Activated T-helper 17 cell treated with anti-CD3 and anti-CD28 coated beads, Interleukin-2, amount 50 U/mL, for 72 hours (primary cell): ENCODE data around the gene LCN2. TPM values are rescaled to one million over a fixed set of nuclear protein-coding genes. Genes with fewer than 3 reads are reported as not detected.

Experiments used
- ATAC-seq: fragments of 150-1000 bp; cut with Tn5 transposase; replicated peaks from 2 replicates; pipeline ENCODE4 v1.10.0; 2021; ENCODE audit warnings: mild to moderate bottlenecking, moderate library complexity
- H3K27ac Mint-ChIP-seq: one replicate; pipeline ENCODE4 v1.8.0; 2022; ENCODE audit warnings: mixed read lengths
- H3K27me3 Mint-ChIP-seq: one replicate; pipeline ENCODE4 v1.8.0; 2022; ENCODE audit warnings: mixed read lengths
- H3K36me3 Mint-ChIP-seq: one replicate; pipeline ENCODE4 v1.8.0; 2022; ENCODE audit warnings: low read depth, mild to moderate bottlenecking, mixed read lengths
- H3K4me1 Mint-ChIP-seq: one replicate; pipeline ENCODE4 v1.8.0; 2022; ENCODE audit warnings: mixed read lengths
- H3K4me3 Mint-ChIP-seq: one replicate; pipeline ENCODE4 v1.8.0; 2022; ENCODE audit warnings: mild to moderate bottlenecking, mixed read lengths
- H3K9me3 Mint-ChIP-seq: one replicate; pipeline ENCODE4 v1.8.0; 2022; ENCODE audit warnings: mixed read lengths
- total RNA-seq, 2 donors: library from RNA; stranded (reverse); gene quantifications; one replicate each; pipeline ENCODE4 v1.2.3, GENCODE V29; 2022

LCN2 gene
- total RNA-seq, 2 donors from 2014 or later = not detected

DNA sequence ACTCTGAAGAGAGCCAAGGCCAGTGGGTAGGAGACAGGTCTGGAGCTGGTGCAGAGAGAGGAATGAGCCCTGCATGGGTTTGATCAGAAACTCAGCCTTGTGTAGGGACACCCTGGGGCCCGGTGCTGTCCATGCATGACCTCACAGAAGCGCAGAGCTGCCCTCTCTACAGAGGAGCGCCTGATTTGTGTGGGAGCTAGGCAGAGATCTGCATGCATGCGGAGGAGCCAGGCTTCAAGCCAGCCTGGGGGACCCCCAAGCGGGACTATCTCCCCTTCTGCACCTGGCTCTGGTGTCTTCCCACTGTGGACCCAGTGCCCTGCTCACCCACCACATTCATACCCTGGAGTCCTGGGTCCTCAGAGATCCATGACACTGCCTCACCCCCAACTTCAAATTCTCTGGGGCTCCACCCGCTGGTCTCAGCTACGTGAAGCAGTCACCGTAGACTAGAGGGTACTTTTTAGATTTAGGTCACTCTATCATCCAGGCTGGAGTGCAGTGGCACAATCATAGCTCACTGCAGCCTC is 2.6 kb upstream of the LCN2 start:
- Mint-ChIP-seq H3K27ac (no peak overlapping the region), H3K27me3 (no peaks in the 10 kb centered on the region), H3K4me1 (peaks cover 5% of the 10 kb centered on the region), H3K4me3 (no peak overlapping the region), H3K36me3 (no peaks in the 10 kb centered on the region), H3K9me3 (no peaks in the 10 kb centered on the region)
- ATAC-seq = no peak

DNA sequence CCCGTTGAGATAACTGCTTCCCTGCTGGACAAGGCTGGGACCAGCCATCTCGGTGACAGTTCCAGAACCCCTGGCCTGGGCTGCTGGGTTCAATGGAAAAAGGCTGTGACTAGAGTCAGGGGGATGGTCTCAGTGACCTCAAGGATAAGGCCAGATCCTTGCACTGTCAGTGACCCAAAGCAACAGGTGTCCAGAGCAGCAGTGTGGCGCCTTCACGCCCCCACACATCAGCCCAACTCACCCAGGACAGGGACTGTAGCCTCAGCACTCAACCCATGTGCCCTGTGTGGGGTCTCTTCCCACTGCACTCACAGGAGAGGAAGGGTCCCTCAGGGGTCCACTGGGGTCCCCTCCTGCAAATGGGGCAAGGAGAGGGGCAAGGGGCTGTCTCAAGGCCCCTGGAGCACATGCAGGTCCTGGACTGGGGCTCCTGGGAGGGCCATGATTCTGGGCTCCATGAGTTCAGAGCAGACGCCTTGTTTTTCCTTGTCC is 698 bp upstream of the LCN2 start:
- ATAC-seq = no peak

DNA sequence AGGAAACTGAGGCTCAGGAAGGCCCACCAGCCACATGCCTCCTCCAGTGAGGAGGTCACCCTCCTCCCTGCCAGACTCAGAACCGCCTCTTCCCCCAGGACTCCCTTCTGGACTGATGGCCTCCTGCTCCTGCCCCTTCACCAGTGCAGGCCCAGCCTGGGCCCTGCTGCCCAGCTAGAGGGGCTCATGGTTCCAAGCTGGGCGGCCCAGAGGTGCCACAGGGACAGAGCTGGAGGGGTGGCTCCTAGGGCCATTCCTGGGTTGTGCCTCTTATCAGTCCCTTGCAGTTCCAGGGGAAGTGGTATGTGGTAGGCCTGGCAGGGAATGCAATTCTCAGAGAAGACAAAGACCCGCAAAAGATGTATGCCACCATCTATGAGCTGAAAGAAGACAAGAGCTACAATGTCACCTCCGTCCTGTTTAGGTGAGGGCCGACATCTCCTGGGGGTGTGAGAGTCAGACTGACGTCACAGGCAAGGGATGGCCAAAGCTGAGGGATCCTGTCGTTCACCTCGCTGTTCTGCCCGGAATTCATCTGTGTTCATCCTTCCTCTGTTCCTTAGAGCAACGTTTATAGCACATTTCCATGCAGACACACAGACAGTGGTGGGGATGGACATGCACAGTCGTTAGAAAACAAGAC is 819 bp downstream of the LCN2 start:
- Mint-ChIP-seq H3K9me3 (no peaks in the 10 kb centered on the region), H3K36me3 (no peaks in the 10 kb centered on the region), H3K27ac (peak overlapping the region; percentile 15), H3K27me3 (no peaks in the 10 kb centered on the region), H3K4me3 (no peak overlapping the region), H3K4me1 (no peaks in the 10 kb centered on the region)
- ATAC-seq = no peak

More for the DNA sequence above, 698 bp upstream of the LCN2 start:
- Mint-ChIP-seq H3K36me3 (no peaks in the 10 kb centered on the region), H3K27ac (no peak overlapping the region), H3K4me3 (no peak overlapping the region), H3K27me3 (no peaks in the 10 kb centered on the region), H3K9me3 (no peaks in the 10 kb centered on the region), H3K4me1 (no peaks in the 10 kb centered on the region)

DNA sequence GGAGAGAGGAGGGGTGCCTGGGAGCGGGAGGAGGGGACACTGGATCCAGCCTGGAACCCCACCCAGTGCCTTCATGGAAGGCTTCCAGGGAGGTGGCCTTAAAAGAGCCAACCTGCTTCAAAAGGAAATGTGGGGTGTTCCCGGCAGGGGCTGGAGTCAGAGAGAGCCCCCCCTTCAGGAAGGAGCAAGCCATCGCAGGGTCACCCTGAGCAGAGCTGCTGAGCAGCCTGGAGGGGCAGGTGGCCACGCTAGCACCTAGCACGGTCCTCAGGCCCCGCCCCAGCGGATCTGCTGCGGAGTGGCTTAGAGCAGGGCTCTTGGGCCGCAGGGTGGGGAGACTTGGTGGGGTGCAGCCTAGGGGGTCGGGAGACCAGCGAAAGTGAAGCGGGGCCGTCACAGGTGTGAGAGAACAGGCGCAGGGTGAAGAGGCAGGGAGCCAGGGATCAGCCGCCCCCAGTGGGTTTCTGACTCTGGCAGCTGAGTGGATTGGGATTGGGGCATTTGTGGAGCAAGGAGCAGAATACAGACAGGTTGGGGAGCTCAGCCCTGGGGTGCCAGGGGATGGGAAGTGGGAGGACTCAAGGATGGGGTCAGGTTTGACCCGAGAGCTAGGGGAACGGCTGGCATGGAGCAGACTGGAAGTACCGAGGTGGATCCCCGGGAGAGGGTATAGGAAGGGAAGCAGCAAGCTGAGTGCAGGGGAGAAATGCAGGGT is 1.5 kb downstream of the LCN2 start:
- peak overlapping the region; percentile 15 for H3K27ac Mint-ChIP-seq
- no peaks in the 10 kb centered on the region for H3K4me1 Mint-ChIP-seq
- no peaks in the 10 kb centered on the region for H3K9me3 Mint-ChIP-seq
- H3K27me3 Mint-ChIP-seq = no peaks in the 10 kb centered on the region
- no peaks in the 10 kb centered on the region for H3K36me3 Mint-ChIP-seq
- no peak for ATAC-seq
- no peak overlapping the region for H3K4me3 Mint-ChIP-seq

DNA sequence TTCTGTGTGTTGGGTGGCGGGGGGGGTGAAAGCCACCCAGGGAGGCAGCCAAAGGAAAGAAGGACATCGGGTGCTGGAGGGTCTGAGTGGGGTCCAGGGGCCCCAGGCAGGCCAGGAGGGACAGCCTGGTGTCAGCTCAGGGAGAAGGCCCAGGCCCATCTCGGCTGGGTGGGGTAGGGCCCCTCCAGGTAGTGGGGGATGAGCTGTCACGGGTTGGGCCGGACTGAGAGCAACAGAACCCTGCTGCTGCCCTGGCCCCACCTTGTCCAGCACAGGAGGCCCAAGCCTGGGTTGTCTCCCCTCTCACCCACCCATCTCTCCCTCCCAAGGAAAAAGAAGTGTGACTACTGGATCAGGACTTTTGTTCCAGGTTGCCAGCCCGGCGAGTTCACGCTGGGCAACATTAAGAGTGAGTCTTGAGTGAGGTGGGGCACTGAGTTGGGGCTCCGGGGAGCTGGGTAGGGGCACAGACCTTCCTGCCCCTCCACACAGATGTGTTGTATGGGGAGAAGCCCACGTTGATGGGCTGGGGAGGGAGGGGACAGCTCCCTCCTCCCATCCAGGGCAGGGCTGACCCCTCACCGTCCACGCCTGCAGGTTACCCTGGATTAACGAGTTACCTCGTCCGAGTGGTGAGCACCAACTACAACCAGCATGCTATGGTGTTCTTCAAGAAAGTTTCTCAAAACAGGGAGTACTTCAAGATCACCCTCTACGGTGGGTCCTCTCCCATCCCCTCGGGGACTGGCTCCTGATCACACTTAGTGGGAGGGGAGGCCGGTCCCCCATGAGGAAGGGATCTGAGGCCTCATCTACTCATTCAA is 2.3 kb downstream of the LCN2 start:
- no peak for ATAC-seq
- no peak overlapping the region for H3K4me3 Mint-ChIP-seq
- H3K36me3 Mint-ChIP-seq = no peaks in the 10 kb centered on the region
- no peaks in the 10 kb centered on the region for H3K4me1 Mint-ChIP-seq
- H3K27me3 Mint-ChIP-seq = no peaks in the 10 kb centered on the region
- H3K9me3 Mint-ChIP-seq = no peaks in the 10 kb centered on the region
- H3K27ac Mint-ChIP-seq = peak overlapping the region; percentile 15

DNA sequence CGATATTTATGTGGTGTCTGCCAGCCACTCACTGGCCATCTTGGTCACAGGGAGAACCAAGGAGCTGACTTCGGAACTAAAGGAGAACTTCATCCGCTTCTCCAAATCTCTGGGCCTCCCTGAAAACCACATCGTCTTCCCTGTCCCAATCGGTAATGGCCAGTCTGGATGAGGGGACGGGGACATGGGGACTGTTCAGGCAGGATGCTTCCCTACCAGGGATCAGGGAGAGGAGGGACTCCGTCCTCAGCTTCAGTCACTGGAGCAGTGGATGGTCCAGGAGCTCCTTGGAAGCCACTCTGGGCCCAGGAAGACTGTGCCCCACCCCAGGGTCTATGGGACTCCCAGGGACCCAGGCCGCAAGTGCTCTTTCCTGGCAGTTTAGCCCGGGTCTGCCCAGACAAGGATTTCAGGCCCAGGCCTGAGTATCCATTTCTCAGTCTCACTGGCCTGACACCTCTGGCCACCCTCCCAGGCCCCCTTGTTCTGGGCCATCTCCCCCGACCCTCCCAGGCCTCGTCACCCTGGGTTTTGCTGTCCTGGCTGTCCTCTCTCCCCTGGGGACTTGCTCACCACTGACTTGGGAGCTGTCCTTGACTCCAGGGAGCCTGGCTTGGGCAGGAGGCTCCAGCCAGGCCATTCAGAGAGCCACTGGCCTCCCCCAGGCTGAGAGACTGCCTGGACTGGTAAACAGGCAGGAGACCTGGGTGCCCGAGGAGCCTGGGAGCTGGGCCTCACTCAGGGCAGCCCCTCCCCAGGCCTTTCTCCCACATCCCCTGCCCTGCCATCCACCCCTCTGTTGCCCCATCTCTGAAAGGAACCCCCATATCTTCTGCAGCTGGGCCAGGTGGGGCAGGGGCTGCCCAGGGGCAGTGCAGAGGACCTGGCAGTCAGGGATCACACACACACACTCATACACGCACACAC is 3.1 kb downstream of the LCN2 start:
- H3K36me3 Mint-ChIP-seq = no peaks in the 10 kb centered on the region
- H3K4me3 Mint-ChIP-seq = no peak overlapping the region
- ATAC-seq = no peak
- no peaks in the 10 kb centered on the region for H3K4me1 Mint-ChIP-seq
- H3K27me3 Mint-ChIP-seq = no peaks in the 10 kb centered on the region
- no peak overlapping the region for H3K27ac Mint-ChIP-seq
- no peaks in the 10 kb centered on the region for H3K9me3 Mint-ChIP-seq

DNA sequence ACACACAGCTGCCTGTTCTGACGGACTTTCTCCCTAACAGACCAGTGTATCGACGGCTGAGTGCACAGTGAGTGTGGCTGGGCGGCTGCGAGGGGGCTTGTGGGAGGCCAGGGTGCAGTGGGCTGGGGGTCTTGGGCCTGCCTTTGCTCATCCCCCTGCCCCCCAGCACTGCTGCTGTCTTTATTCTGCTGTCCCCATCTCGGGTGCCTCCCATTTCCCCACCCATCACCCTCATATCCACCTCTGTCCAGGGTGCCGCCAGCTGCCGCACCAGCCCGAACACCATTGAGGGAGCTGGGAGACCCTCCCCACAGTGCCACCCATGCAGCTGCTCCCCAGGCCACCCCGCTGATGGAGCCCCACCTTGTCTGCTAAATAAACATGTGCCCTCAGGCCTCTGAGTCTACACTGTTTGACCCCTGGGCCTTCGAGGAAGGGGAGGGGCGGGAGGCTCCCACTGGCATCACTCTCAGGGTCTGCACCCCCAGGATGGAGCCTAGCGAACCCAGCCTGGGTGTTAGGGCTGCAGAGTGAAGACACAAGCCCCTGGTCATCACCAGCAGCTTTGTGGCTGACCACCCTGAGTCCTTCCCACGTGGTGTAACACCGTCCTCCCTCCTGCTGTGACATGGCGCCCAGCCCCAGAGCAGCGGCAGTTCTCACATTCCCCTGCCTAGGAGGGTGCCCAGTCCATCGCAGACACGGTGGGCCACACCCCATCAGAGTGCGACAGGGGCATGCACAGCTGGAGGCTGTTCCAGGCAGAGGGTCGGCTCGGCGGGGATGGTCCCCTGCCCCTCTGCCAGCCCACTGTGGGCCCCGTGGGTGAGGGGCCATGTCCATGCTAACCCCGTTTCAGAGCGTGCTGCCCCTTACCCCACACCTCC is 4.0 kb downstream of the LCN2 start:
- ATAC-seq = no peak
- Mint-ChIP-seq H3K4me1 (no peaks in the 10 kb centered on the region), H3K27me3 (no peaks in the 10 kb centered on the region), H3K36me3 (no peaks in the 10 kb centered on the region), H3K27ac (no peak overlapping the region), H3K9me3 (no peaks in the 10 kb centered on the region), H3K4me3 (no peak overlapping the region)

DNA sequence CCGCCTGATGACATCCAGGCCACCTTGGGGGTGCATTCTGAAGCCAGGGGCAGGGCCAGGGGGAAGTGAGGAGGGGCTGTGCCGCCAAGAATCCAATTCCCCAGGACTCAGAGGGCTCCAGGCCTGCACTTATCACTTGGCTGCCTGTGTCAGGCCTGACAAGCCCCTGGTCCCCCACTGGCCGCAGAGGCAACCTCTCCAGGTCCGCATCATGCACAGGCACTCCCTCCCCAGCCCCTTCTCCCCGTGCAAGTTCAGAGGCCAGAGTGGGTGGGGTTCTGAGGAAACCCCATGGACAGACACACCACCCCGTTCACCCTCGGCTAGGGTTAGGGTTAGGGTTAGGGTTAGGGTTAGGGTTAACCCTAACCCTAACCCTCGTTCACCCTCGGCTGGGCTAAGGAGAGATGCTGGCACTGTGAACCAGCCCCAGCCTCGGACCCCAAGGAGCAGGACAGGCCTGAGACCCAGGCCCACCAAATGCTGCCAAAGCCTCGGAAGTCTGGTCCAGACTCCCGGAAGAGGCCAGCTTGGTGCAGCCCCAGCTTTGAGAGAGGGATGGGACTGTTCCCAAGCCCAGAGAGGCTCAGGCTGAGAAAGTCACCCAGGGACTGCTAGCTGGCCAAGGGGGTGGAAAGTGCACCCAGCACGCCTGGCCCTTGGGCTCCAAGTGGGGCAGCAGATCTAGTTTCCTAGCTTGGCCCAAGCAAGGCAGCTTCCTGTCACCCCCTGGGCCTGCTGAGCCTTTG is 4.9 kb downstream of the LCN2 start:
- H3K9me3 Mint-ChIP-seq = no peaks in the 10 kb centered on the region
- H3K4me1 Mint-ChIP-seq = no peaks in the 10 kb centered on the region
- no peak overlapping the region for H3K4me3 Mint-ChIP-seq
- ATAC-seq = no peak
- H3K27ac Mint-ChIP-seq = no peak overlapping the region
- H3K27me3 Mint-ChIP-seq = no peaks in the 10 kb centered on the region
- no peaks in the 10 kb centered on the region for H3K36me3 Mint-ChIP-seq

DNA sequence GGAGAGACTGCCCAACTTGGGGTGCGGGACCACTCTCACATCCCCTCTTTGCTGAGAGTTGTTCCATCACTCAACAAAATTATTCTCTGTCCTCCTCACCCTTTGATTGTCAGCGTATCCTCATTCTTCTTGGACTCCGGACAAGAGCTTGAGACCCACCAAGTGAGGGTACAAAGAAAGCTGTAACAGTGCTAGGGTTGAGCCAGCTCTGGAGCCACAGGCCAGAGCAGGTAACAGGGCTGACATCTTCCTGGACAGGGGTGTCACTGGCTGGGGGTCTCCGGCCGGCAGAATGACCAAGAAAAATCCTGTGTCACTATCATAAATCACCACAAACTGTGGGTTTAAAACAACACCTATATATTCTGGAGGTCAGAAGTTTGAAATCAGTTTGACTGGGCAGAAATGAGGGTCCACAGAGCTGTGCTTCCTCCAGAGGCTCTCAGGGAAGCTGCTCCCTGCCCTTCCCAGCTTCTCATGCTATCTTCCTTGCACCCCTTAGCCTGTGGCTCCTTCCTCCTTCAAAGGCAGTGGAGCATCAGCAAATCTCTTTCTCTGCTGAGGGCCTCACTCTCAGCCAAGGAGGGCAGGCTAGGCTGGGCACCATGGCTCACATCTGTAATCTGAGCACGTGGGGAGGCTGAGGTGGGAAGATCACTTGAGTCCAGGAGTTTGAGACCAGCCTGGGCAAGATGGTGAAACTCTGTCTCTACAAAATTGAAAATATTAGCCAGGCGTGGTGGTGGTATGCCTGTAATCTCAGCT is 6.7 kb downstream of the LCN2 start:
- ATAC-seq = no peak
- Mint-ChIP-seq H3K27ac (no peak overlapping the region), H3K4me1 (no peaks in the 10 kb centered on the region), H3K27me3 (no peaks in the 10 kb centered on the region), H3K9me3 (no peaks in the 10 kb centered on the region), H3K4me3 (no peak overlapping the region), H3K36me3 (peaks cover 2% of the 10 kb centered on the region)

DNA sequence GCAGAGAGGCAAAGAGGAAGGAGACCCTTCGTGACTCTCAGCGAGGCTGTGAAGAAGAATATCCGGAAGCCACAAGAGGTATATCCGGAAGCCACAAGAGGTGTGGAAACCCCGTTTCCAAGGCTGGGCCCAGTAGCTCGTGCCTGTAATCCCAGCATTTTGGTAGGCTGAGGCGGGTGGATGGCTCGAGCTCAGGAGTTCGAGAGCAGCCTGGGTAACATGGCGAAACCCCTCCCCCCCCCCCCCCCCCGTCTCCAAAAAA is 10.2 kb downstream of the LCN2 start:
- Mint-ChIP-seq H3K27me3 (no peaks in the 10 kb centered on the region), H3K4me1 (peaks cover 10% of the 10 kb centered on the region), H3K9me3 (no peaks in the 10 kb centered on the region), H3K27ac (peak overlapping the region; percentile 90), H3K4me3 (peak overlapping the region; percentile 84), H3K36me3 (peaks cover 28% of the 10 kb centered on the region)
- ATAC-seq = peak; percentile 47

DNA sequence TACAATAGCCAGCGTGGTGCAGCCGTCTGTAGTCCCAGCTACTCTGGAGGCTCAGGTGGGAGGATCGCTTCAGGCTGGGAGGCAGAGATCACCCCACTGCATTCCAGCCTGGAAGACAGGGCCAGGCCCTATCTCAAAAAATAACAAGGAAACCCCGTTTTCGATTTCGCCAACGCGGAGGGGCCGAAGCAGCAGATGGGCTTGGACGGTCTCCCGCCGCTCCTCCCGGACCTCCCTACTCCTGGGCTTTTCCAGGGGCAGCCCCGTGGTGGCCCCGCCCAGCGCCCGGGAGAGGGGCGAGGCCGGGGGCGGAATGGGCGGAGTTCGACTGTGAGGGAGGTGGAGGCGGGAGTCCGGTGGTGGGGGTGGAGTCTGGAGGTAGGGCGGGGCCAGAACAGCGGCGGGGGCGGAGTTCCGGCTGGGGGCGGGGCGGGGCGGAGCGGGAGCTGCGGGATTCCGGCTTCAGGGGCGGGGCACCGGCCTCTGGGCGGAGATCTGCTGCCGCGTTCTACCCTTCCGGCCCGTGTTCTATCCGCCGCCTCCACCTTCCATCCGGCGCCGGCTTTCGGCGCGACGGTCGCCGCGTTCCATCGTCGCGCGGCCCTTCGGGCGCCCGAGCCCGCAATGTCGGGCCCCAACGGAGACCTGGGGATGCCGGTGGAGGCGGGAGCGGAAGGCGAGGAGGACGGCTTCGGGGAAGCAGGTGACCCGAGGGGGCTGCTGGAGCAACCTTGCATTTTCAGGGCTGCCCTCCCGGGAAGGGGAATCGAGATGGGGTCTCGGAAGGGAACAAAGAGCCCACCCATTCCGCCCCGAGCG is 10.7 kb downstream of the LCN2 start, which contains the start of gene BBLN:
Gene BBLN (plus strand): TSS at position 482 of the 819 bp plus-strand sequence. CDS start 143 bp downstream, at position 625.
- Mint-ChIP-seq H3K36me3 (peaks cover 32% of the 10 kb centered on the region), H3K27ac (peak within 1 kb of the TSS; percentile 90), H3K9me3 (no peaks in the 10 kb centered on the region), H3K4me1 (peaks cover 10% of the 10 kb centered on the region), H3K4me3 (peak within 1 kb of the TSS; percentile 84), H3K27me3 (no peaks in the 10 kb centered on the region)
- peak; percentile 90 for ATAC-seq
